Mammary epithelial cell (primary cell): ENCODE measurements around the gene GATA3.

ENCODE experiments used
- EZH2 ChIP-seq: IDR thresholded peaks from 2 replicates; pipeline ENCODE4 v1.6.1; 2012; ENCODE audit warnings: low read length, inconsistent platforms, borderline replicate concordance
- TF ChIP-seq, protein P1 (sequence below), 2 donors: IDR thresholded peaks in 1 of 2; conservative IDR thresholded peaks in 1 of 2; 2 replicates each; pipeline ENCODE4 v1.5.1; 2011 to 2012; ENCODE audit warnings: inconsistent platforms in 2 of 2, low read length in 2 of 2, mild to moderate bottlenecking in 2 of 2, control low read depth in 1 of 2, low read depth in 1 of 2; ENCODE audit not compliant: insufficient read depth in 1 of 2; ENCODE audit errors: extremely low read depth in 1 of 2

DNA sequence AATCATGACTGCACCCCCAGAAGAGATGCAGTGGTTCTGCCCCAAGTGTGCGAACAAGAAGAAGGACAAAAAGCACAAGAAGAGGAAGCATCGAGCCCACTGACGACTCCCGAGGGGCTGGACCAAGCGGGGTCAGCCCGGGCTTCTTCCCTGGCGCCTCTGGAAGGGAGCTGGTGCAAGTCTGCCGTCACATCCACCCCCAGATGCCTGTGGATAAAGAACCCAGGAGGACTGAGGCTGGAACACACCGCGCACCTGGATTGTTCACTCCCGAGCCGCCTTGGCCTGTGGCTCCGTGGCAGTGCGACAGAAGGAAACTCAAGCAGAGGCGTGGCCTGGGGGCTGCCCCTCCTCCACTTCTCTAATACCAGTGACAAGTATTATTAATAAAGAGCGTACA, 39.8 kb upstream of the GATA3 start:
- no peak for TF ChIP-seq EZH2
- TF ChIP-seq, protein P1, sequence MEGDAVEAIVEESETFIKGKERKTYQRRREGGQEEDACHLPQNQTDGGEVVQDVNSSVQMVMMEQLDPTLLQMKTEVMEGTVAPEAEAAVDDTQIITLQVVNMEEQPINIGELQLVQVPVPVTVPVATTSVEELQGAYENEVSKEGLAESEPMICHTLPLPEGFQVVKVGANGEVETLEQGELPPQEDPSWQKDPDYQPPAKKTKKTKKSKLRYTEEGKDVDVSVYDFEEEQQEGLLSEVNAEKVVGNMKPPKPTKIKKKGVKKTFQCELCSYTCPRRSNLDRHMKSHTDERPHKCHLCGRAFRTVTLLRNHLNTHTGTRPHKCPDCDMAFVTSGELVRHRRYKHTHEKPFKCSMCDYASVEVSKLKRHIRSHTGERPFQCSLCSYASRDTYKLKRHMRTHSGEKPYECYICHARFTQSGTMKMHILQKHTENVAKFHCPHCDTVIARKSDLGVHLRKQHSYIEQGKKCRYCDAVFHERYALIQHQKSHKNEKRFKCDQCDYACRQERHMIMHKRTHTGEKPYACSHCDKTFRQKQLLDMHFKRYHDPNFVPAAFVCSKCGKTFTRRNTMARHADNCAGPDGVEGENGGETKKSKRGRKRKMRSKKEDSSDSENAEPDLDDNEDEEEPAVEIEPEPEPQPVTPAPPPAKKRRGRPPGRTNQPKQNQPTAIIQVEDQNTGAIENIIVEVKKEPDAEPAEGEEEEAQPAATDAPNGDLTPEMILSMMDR (conservative IDR thresholded peaks at IDR 0.05 in 1 of 2, IDR thresholded peaks at IDR 0.05 in 1 of 2; ENCODE audit: extremely low read depth in 1 of 2, insufficient read depth in 1 of 2, low read depth in 1 of 2, low read length in 2 of 2): no peak
